Measurements from ENCODE around the gene POLR1E.
"Not testable (repeated sequence)": the region's sequence is repeated elsewhere in the genome, so short reads cannot be mapped to it uniquely, and the experiment has no call there.

GRCh38 chr9:37467530-37467929 lies 18.2 kb upstream of the POLR1E start:
- TF ChIP-seq CTCF (IDR thresholded peaks at IDR 0.05; ENCODE audit: low read depth, low read length, poor library complexity, severe bottlenecking); EZH2phosphoT487 (IDR thresholded peaks at IDR 0.05; ENCODE audit: borderline replicate concordance, low read length): not testable (repeated sequence)
